ENCODE results near the gene GABPA.
A peak's percentile ranks its signal among the peaks of the same experiment; 100 is the strongest.

GABPA gene

GRCh38 chr21:25801217-25802014, 66.6 kb downstream of the GABPA start:
- no peak overlapping the region for H3K4me3 ChIP-seq (ENCODE audit: low read depth, low read length)
- peak; percentile 30 for DNase-seq (ENCODE audit: low read depth)

GRCh38 chr21:25806060-25806459, 71.3 kb downstream of the GABPA start:
- no peak overlapping the region for H3K4me3 ChIP-seq (ENCODE audit: low read depth, low read length)
- no peak for DNase-seq (ENCODE audit: low read depth)

GRCh38 chr21:25807191-25807590, 72.4 kb downstream of the GABPA start:
- H3K4me3 ChIP-seq (ENCODE audit: low read depth, low read length): no peak overlapping the region
- DNase-seq (ENCODE audit: low read depth): no peak

- no peak for DNase-seq (ENCODE audit: low read depth)
Observed at GRCh38 chr21:25809013-25809412, 74.2 kb downstream of the GABPA start.

GRCh38 chr21:25811186-25811585, 76.4 kb downstream of the GABPA start:
- no peak overlapping the region for H3K4me3 ChIP-seq (ENCODE audit: low read depth, low read length)
- no peak for DNase-seq (ENCODE audit: low read depth)

More at GRCh38 chr21:25809013-25809412, 74.2 kb downstream of the GABPA start:
- H3K4me3 ChIP-seq (ENCODE audit: low read depth, low read length): no peak overlapping the region

GRCh38 chr21:25813917-25814316, 79.1 kb downstream of the GABPA start:
- no peak for DNase-seq (ENCODE audit: low read depth)
- H3K4me3 ChIP-seq (ENCODE audit: low read depth, low read length): no peak overlapping the region

- no peak overlapping the region for H3K4me3 ChIP-seq (ENCODE audit: low read depth, low read length)
- DNase-seq (ENCODE audit: low read depth): no peak
Observed at GRCh38 chr21:25818121-25818520, 83.3 kb downstream of the GABPA start.

- H3K4me3 ChIP-seq (ENCODE audit: low read depth, low read length): no peak overlapping the region
- DNase-seq (ENCODE audit: low read depth): no peak
Observed at GRCh38 chr21:25818551-25818950, 83.8 kb downstream of the GABPA start.

Measured in skeletal muscle cell (primary cell).